Neural cell (in vitro differentiated cells): ENCODE results near the gene RBM20. TPM values are rescaled to one million over a fixed set of nuclear protein-coding genes. Genes with fewer than 3 reads are reported as not detected.

Experiments used
- H2AFZ ChIP-seq: fragments of 200-600, 300-800 bp; sonication (generic), shearing (Covaris generic); 2 replicates; pipeline ENCODE4 v1.6.0; 2014; ENCODE audit warnings: low read depth, mild to moderate bottlenecking, antibody characterized with exemption, low read length, moderate library complexity
- H3F3A ChIP-seq: fragments of 200-600 bp; shearing (Covaris generic); 2 replicates; pipeline ENCODE4 v1.6.1; 2016; ENCODE audit warnings: mild to moderate bottlenecking, moderate library complexity, mixed read lengths, antibody characterized with exemption, low read length; ENCODE audit not compliant: insufficient read depth, poor library complexity, severe bottlenecking
- H3K27ac ChIP-seq: fragments of 200-600, 300-800 bp; sonication (generic), shearing (Covaris generic); 2 replicates; pipeline ENCODE4 v1.5.1; 2014; ENCODE audit warnings: mild to moderate bottlenecking, low read length, moderate library complexity
- H3K27me3 ChIP-seq: fragments of 300-800, 200-600 bp; sonication (generic), shearing (Covaris generic); 2 replicates; pipeline ENCODE4 v1.6.0; 2014; ENCODE audit warnings: mild to moderate bottlenecking, low read depth, low read length, moderate library complexity; ENCODE audit not compliant: insufficient read depth
- H3K36me3 ChIP-seq: fragments of 300-800, 200-600 bp; sonication (generic), shearing (Covaris generic); 2 replicates; pipeline ENCODE4 v1.5.1; 2014; ENCODE audit warnings: mild to moderate bottlenecking, antibody characterized with exemption, low read length, moderate library complexity; ENCODE audit not compliant: insufficient read depth
- H3K4me2 ChIP-seq: fragments of 300-800, 200-600 bp; sonication (generic), shearing (Covaris generic); 2 replicates; pipeline ENCODE4 v1.6.0; 2014; ENCODE audit warnings: mild to moderate bottlenecking, low read length
- H3K4me3 ChIP-seq: fragments of 300-800, 200-600 bp; sonication (generic), shearing (Covaris generic); 2 replicates; pipeline ENCODE4 v1.5.1; 2014; ENCODE audit warnings: mild to moderate bottlenecking, low read length, moderate library complexity
- H3K79me2 ChIP-seq: fragments of 200-600 bp; shearing (Covaris generic); replicated peaks from 2 replicates; pipeline ENCODE4 v1.6.0; 2014; ENCODE audit warnings: mild to moderate bottlenecking, low read length, moderate library complexity; ENCODE audit not compliant: insufficient read depth
- H3K9ac ChIP-seq: fragments of 300-800, 200-600 bp; sonication (generic), shearing (Covaris generic); 2 replicates; pipeline ENCODE4 v1.6.1; 2016; ENCODE audit warnings: mild to moderate bottlenecking, low read length, mixed read lengths
- H3K9me2 ChIP-seq: fragments of 200-600 bp; shearing (Covaris generic); 2 replicates; pipeline ENCODE4 v1.6.1; 2016; ENCODE audit warnings: mild to moderate bottlenecking, low read length, mixed read lengths; ENCODE audit not compliant: insufficient read depth
- H3K9me3 ChIP-seq: fragments of 200-600, 300-800 bp; sonication (generic), shearing (Covaris generic); 2 replicates; pipeline ENCODE4 v1.6.1; 2016; ENCODE audit warnings: mild to moderate bottlenecking, mixed run types, low read length, moderate library complexity, mixed read lengths
- H4K20me1 ChIP-seq: fragments of 200-600 bp; shearing (Covaris generic); 2 replicates; pipeline ENCODE4 v1.6.1; 2016; ENCODE audit warnings: mild to moderate bottlenecking, mixed run types; ENCODE audit not compliant: insufficient read depth
- EP300 ChIP-seq: fragments of 450-650 bp; conservative IDR thresholded peaks from 2 replicates; pipeline ENCODE4 v1.6.1; 2014; ENCODE audit warnings: antibody characterized with exemption, mild to moderate bottlenecking, moderate library complexity; ENCODE audit not compliant: poor library complexity, severe bottlenecking
- EZH2 ChIP-seq: fragments of 200-600, 300-800 bp; shearing (Covaris generic), sonication (generic); IDR thresholded peaks from 2 replicates; pipeline ENCODE4 v1.6.1; 2014; ENCODE audit warnings: antibody characterized with exemption, low read length, borderline replicate concordance, mild to moderate bottlenecking; ENCODE audit not compliant: insufficient read depth, poor library complexity, severe bottlenecking
- MXI1 ChIP-seq: fragments of 450-650 bp; conservative IDR thresholded peaks from 2 replicates; pipeline ENCODE4 v1.6.1; 2014; ENCODE audit warnings: antibody characterized with exemption, mild to moderate bottlenecking; ENCODE audit not compliant: poor library complexity, severe bottlenecking
- POLR2AphosphoS5 ChIP-seq: IDR thresholded peaks from 2 replicates; pipeline ENCODE4 v1.6.1; 2012
- RAD21 ChIP-seq: fragments of 450-650 bp; conservative IDR thresholded peaks from 2 replicates; pipeline ENCODE4 v1.6.1; 2014; ENCODE audit warnings: antibody characterized with exemption, mild to moderate bottlenecking, moderate library complexity
- SMC3 ChIP-seq: fragments of 450-650 bp; conservative IDR thresholded peaks from 2 replicates; pipeline ENCODE4 v1.6.1; 2014; ENCODE audit warnings: antibody characterized with exemption, mild to moderate bottlenecking, moderate library complexity; ENCODE audit not compliant: poor library complexity
- polyA plus RNA-seq: library from polyadenylated mRNA; depleted of rRNA; stranded (reverse); fragments of >200 nt; gene quantifications from 2 replicates; pipeline ENCODE4 v1.2.3, GENCODE V29; 2014
- TF ChIP-seq, protein P1 (sequence below): fragments of 450-650 bp; IDR thresholded peaks from 2 replicates; pipeline ENCODE4 v1.5.1; 2014; ENCODE audit warnings: antibody characterized with exemption, mild to moderate bottlenecking, moderate library complexity; ENCODE audit not compliant: poor library complexity, severe bottlenecking
- TF ChIP-seq, protein P2 (sequence below): IDR thresholded peaks from 2 replicates; pipeline ENCODE4 v1.6.1; 2012; ENCODE audit warnings: borderline replicate concordance

Gene RBM20
- polyA plus RNA-seq, 1 donor from 2014 or later: 0.07 TPM

DNA sequence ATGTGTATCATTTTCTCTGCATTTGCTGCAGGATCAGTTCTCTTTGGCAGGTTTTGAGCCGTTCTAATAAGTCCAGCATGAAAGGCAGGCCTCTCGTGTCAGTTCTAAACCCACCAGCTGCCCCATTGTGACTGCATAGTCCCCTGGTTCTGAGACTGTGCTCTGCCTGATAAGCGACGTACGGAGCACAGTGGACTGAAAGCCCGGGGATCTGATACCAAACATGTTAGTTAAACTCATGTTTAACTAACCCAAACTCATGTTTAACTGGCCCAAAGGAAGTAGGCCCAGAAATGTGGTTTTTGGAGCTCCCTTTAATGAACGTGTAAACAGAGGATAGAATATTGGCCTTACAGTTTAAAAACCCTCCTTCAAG, 129.5 kb downstream of the RBM20 start:
- no peak for TF ChIP-seq POLR2AphosphoS5
- Histone ChIP-seq H3K4me2 (no peak overlapping the region), H3K9me2 (no peaks in the 10 kb centered on the region), H3K27ac (no peak overlapping the region), H3F3A (no peaks in the 10 kb centered on the region), H3K36me3 (no peaks in the 10 kb centered on the region), H3K9ac (no peak overlapping the region), H3K27me3 (no peaks in the 10 kb centered on the region), H2AFZ (no peak overlapping the region), H4K20me1 (no peaks in the 10 kb centered on the region), H3K9me3 (no peaks in the 10 kb centered on the region), H3K4me3 (no peak overlapping the region), H3K79me2 (no peaks in the 10 kb centered on the region)

DNA sequence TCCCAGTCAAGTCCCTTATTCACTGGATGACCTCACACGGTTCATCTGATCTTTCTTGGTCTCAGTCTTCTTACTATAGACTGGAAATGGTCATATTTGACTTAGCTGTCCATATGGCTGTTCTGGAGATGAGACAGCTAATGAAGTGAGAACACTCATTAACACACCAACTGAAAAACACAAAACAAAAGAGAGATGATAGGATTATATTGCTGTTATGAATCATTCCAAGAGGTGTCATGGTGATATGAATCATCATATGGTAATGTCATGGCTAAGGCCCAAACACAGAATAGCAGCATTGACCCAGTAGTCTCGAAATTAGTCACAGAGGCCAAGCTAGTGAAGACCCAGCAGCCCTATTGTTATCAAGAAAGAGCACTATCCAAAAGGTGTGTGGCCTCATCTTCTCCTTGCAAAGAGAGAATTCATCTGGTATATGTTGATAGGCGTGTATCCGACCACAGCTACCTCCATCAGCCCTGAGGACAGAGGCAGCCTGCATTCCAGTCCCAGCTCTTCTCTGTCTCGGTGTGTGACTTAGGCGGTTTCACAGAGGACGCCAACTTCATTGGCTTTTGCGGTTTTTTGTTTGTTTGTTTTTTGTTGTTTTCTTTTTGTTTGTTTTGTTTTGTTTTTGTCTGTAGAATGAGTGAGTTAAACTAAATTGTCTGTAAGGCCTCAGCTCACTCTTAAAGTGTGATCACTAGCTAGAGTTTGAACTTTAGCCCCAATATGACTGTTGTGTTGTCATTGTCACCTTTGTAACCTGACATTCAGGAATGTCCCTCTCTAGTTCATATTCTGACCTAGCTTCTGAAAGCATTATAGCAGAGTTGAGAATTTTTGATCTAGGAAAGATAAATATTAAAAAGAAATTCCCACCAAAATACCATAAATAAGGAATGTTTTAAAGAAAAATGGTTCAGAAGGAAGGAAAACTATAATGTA, 130.2 kb downstream of the RBM20 start:
- Histone ChIP-seq H3K9ac (no peak overlapping the region), H3K9me3 (no peaks in the 10 kb centered on the region), H3K27ac (no peak overlapping the region), H3K27me3 (no peaks in the 10 kb centered on the region), H3K36me3 (no peaks in the 10 kb centered on the region), H4K20me1 (no peaks in the 10 kb centered on the region), H3K9me2 (no peaks in the 10 kb centered on the region), H3K79me2 (no peaks in the 10 kb centered on the region), H3K4me2 (no peak overlapping the region), H3K4me3 (no peak overlapping the region), H3F3A (no peaks in the 10 kb centered on the region), H2AFZ (no peak overlapping the region)
- TF ChIP-seq, protein P1, sequence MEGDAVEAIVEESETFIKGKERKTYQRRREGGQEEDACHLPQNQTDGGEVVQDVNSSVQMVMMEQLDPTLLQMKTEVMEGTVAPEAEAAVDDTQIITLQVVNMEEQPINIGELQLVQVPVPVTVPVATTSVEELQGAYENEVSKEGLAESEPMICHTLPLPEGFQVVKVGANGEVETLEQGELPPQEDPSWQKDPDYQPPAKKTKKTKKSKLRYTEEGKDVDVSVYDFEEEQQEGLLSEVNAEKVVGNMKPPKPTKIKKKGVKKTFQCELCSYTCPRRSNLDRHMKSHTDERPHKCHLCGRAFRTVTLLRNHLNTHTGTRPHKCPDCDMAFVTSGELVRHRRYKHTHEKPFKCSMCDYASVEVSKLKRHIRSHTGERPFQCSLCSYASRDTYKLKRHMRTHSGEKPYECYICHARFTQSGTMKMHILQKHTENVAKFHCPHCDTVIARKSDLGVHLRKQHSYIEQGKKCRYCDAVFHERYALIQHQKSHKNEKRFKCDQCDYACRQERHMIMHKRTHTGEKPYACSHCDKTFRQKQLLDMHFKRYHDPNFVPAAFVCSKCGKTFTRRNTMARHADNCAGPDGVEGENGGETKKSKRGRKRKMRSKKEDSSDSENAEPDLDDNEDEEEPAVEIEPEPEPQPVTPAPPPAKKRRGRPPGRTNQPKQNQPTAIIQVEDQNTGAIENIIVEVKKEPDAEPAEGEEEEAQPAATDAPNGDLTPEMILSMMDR: no peak
- TF ChIP-seq MXI1 (no peak), EZH2 (no peak)

DNA sequence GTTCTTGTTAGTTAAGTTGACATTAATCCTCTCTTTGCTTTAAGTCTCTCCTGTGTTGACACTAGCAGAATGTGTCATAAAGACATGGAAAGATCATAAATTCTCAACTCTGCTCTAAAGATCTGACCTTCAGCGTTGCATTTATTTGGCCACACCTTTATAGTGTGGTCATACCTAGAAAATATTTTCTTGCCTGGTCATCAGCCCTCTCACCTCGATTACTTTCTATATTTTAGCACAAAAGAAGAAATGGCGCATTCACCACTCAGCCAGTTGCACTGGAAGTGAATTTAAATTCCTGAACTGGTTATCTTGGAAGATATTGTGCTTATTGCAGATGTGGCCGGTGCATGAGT, 130.9 kb downstream of the RBM20 start:
- Histone ChIP-seq H3K4me3 (no peak overlapping the region), H3K9me2 (no peaks in the 10 kb centered on the region), H3K9ac (no peak overlapping the region), H3K4me2 (no peak overlapping the region), H3K36me3 (no peaks in the 10 kb centered on the region), H3K27ac (no peak overlapping the region), H3K9me3 (no peaks in the 10 kb centered on the region), H3K27me3 (no peaks in the 10 kb centered on the region), H3F3A (no peaks in the 10 kb centered on the region), H2AFZ (no peak overlapping the region), H4K20me1 (no peaks in the 10 kb centered on the region), H3K79me2 (no peaks in the 10 kb centered on the region)
- TF ChIP-seq EP300: no peak
- TF ChIP-seq RAD21: no peak
- TF ChIP-seq, protein P1: no peak
- TF ChIP-seq, protein P2, sequence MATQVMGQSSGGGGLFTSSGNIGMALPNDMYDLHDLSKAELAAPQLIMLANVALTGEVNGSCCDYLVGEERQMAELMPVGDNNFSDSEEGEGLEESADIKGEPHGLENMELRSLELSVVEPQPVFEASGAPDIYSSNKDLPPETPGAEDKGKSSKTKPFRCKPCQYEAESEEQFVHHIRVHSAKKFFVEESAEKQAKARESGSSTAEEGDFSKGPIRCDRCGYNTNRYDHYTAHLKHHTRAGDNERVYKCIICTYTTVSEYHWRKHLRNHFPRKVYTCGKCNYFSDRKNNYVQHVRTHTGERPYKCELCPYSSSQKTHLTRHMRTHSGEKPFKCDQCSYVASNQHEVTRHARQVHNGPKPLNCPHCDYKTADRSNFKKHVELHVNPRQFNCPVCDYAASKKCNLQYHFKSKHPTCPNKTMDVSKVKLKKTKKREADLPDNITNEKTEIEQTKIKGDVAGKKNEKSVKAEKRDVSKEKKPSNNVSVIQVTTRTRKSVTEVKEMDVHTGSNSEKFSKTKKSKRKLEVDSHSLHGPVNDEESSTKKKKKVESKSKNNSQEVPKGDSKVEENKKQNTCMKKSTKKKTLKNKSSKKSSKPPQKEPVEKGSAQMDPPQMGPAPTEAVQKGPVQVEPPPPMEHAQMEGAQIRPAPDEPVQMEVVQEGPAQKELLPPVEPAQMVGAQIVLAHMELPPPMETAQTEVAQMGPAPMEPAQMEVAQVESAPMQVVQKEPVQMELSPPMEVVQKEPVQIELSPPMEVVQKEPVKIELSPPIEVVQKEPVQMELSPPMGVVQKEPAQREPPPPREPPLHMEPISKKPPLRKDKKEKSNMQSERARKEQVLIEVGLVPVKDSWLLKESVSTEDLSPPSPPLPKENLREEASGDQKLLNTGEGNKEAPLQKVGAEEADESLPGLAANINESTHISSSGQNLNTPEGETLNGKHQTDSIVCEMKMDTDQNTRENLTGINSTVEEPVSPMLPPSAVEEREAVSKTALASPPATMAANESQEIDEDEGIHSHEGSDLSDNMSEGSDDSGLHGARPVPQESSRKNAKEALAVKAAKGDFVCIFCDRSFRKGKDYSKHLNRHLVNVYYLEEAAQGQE: no peak
- no peak for TF ChIP-seq MXI1
- TF ChIP-seq SMC3: no peak
- no peak for TF ChIP-seq POLR2AphosphoS5
